Activated CD4-positive, alpha-beta T cell treated with anti-CD3 and anti-CD28 coated beads for 4 hours (primary cell): ENCODE results near the gene CTNNBL1.
"Not testable (repeated sequence)": the region's sequence is repeated elsewhere in the genome, so short reads cannot be mapped to it uniquely, and the experiment has no call there.

ENCODE experiments used
- DNase-seq, 2 donors: peaks; one replicate each; pipeline ENCODE4 v3.0.0-alpha.2; 2020

The CTNNBL1 gene

GRCh38 chr20:37679751-37680150 lies 14.1 kb upstream of the CTNNBL1 start:
- DNase-seq = not testable (repeated sequence)

GRCh38 chr20:37680420-37680819 lies 13.4 kb upstream of the CTNNBL1 start:
- DNase-seq = no peak

- no peak for DNase-seq
Measured at GRCh38 chr20:37681384-37682112, 12.3 kb upstream of the CTNNBL1 start.

GRCh38 chr20:37683146-37683545 lies 10.7 kb upstream of the CTNNBL1 start:
- not testable (repeated sequence) for DNase-seq

- no peak for DNase-seq
Measured at GRCh38 chr20:37686762-37687477, 6.9 kb upstream of the CTNNBL1 start.

- no peak for DNase-seq
Measured at GRCh38 chr20:37687478-37687805, 6.4 kb upstream of the CTNNBL1 start.

GRCh38 chr20:37688093-37688492 lies 5.7 kb upstream of the CTNNBL1 start:
- no peak for DNase-seq

GRCh38 chr20:37690626-37691369 lies 3.0 kb upstream of the CTNNBL1 start:
- DNase-seq = no peak

GRCh38 chr20:37692459-37693166 lies 1.2 kb upstream of the CTNNBL1 start:
- DNase-seq = no peak

- DNase-seq = no peak
Measured at GRCh38 chr20:37693242-37693634, 592 bp upstream of the CTNNBL1 start.

GRCh38 chr20:37695684-37696342 lies 2.0 kb downstream of the CTNNBL1 start:
- DNase-seq = no peak

GRCh38 chr20:37697314-37697713 lies 3.5 kb downstream of the CTNNBL1 start:
- DNase-seq = no peak

GRCh38 chr20:37699202-37699601 lies 5.4 kb downstream of the CTNNBL1 start:
- DNase-seq = no peak

GRCh38 chr20:37700301-37700700 lies 6.5 kb downstream of the CTNNBL1 start:
- DNase-seq = no peak

- DNase-seq = not testable (repeated sequence)
Measured at GRCh38 chr20:37701676-37702075, 7.8 kb downstream of the CTNNBL1 start.

- DNase-seq = no peak
Measured at GRCh38 chr20:37702403-37703034, 8.7 kb downstream of the CTNNBL1 start.

- no peak for DNase-seq
Measured at GRCh38 chr20:37703035-37703845, 9.4 kb downstream of the CTNNBL1 start.

- no peak for DNase-seq
Measured at GRCh38 chr20:37704955-37705354, 11.1 kb downstream of the CTNNBL1 start.

GRCh38 chr20:37706298-37706697 lies 12.5 kb downstream of the CTNNBL1 start:
- no peak for DNase-seq

GRCh38 chr20:37711001-37711400 lies 17.2 kb downstream of the CTNNBL1 start:
- DNase-seq = no peak
